NT2/D1 (cell line): ENCODE results near the gene EEF1A2.

Source experiments
- SUZ12 ChIP-seq: IDR thresholded peaks from 2 replicates; pipeline ENCODE4 v1.6.1; 2011; ENCODE audit not compliant: insufficient read length, insufficient read depth; ENCODE audit errors: extremely low read depth
- YY1 ChIP-seq: IDR thresholded peaks from 2 replicates; pipeline ENCODE4 v1.6.1; 2011; ENCODE audit not compliant: insufficient read length, insufficient read depth
- ZNF274 ChIP-seq: IDR thresholded peaks from 2 replicates; pipeline ENCODE4 v1.6.1; 2011; ENCODE audit warnings: mild to moderate bottlenecking, low read depth, low read length

GRCh38 chr20:63449796-63450730 lies 48.8 kb downstream of the EEF1A2 start:
- TF ChIP-seq ZNF274 (no peak), SUZ12 (no peak), YY1 (no peak)
